AG04449 (cell line): ENCODE data around the gene SMYD3.

Source experiments
- CTCF ChIA-PET: fragments of 350-600 bp; formaldehyde crosslinking; extraction: SDS; loops from one replicate; lab custom pipeline; 2021; ENCODE audit warnings: antibody characterized with exemption; lab: Yijun Ruan, JAX
- POLR2A ChIA-PET: fragments of 400-600, 350-600 bp; formaldehyde crosslinking; extraction: SDS; loops from one replicate; lab custom pipeline; 2020; ENCODE audit warnings: antibody characterized with exemption, inconsistent platforms; lab: Yijun Ruan, JAX
- DNase-seq: peaks from one replicate; pipeline ENCODE4 v3.0.0-alpha.2; 2010; ENCODE audit warnings: low read depth, low spot score
- H3K4me3 ChIP-seq: 2 replicates; pipeline ENCODE4 v1.5.1; 2011; ENCODE audit warnings: low read depth, mild to moderate bottlenecking, control low read depth, low read length
- TF ChIP-seq, protein P1 (sequence below): IDR thresholded peaks from one replicate; pipeline ENCODE4 v1.5.1; 2011; ENCODE audit warnings: mild to moderate bottlenecking, moderate library complexity, low read length, control low read depth, inconsistent platforms; ENCODE audit not compliant: insufficient read depth; ENCODE audit errors: missing control alignments

The SMYD3 gene

DNA sequence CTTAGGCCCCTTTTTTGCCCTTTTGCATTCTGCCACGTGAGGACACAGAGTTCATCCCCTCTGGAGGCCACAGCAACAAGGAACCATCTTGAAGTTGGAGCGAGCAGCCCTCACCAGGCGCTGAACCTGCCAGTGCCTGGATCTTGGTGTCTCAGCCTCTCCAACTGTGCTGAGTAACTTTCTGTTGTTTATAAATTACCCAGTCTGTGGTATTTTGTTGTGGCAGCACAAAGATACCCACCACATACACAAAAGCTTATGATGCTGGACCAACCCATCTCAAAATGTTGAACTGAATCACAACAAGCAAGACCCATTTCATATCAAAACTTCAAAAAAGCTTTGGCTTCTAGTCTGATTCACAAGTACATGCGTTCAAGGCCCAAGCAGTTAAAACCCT is 702.4 kb downstream of the SMYD3 start:
- ChIA-PET POLR2A (no interaction called here), CTCF (interaction anchor here (0.6 to 1.5 kb wide), 2 partner anchors 9 to 219 kb away, joined by 4 read pairs; no protein-coding TSS in a partner anchor)
- H3K4me3 ChIP-seq: no peak overlapping the region
- DNase-seq: no peak
- TF ChIP-seq, protein P1, sequence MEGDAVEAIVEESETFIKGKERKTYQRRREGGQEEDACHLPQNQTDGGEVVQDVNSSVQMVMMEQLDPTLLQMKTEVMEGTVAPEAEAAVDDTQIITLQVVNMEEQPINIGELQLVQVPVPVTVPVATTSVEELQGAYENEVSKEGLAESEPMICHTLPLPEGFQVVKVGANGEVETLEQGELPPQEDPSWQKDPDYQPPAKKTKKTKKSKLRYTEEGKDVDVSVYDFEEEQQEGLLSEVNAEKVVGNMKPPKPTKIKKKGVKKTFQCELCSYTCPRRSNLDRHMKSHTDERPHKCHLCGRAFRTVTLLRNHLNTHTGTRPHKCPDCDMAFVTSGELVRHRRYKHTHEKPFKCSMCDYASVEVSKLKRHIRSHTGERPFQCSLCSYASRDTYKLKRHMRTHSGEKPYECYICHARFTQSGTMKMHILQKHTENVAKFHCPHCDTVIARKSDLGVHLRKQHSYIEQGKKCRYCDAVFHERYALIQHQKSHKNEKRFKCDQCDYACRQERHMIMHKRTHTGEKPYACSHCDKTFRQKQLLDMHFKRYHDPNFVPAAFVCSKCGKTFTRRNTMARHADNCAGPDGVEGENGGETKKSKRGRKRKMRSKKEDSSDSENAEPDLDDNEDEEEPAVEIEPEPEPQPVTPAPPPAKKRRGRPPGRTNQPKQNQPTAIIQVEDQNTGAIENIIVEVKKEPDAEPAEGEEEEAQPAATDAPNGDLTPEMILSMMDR: no peak

DNA sequence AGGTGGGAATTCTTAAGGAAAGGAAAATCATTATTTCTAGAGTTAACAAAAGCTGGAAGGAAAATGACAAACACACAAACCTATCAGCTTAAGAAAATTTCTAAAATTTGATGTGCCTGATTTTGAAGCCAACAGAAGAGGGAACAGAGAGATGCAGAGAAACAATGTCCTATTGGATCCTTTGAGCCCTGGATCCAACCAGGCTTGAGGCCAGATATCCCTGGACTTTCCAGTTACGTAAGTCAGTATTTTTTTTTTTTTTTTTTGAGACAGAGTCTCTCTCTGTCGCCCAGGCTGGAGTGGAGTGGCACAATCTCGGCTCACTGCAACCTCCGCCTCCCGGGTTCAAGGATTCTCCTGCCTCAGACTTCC is 703.4 kb downstream of the SMYD3 start:
- ChIA-PET POLR2A (no interaction called here), CTCF (interaction anchor here (1.5 kb wide), 1 partner anchor 8 kb away, joined by 4 read pairs; no protein-coding TSS in a partner anchor)
- H3K4me3 ChIP-seq: no peak overlapping the region
- no peak for DNase-seq
- TF ChIP-seq, protein P1: no peak

DNA sequence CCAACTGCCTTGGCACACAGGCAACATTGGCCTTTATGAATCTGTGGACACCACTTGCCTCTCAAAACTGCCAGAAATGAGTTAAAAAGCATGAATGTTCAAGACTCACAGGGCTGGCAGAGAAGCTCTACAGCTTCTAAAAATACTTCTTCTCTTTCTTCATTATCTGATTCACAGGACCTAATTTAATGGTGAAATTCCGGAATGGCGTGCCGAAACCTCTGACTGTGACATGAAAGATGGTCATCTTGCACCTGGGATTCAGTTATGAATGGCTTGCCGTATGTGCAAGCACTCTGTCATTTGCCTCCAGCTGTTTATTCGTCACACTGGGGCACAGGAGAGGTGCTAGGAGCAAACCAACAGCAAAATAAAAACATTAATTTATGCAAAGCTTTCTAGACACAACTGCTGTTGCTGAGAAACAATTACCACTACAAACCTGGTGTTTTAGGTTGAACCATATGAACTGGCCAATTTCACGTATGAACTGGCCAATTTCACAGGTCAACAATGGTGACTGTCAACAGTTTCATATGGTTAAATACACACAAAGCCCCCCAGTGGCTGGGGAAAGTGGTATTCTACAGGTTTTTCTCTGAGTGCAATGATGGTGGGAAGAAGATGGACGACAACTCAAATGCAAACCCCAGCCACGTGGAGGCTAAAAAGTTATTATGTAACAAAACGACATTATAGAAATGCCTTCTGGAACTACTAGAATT is 704.0 kb downstream of the SMYD3 start:
- ChIA-PET POLR2A (no interaction called here), CTCF (interaction anchor here (1.7 kb wide), 1 partner anchor 13 kb away, joined by 6 read pairs; no protein-coding TSS in a partner anchor)
- TF ChIP-seq, protein P1: no peak
- H3K4me3 ChIP-seq: no peak overlapping the region
- no peak for DNase-seq

DNA sequence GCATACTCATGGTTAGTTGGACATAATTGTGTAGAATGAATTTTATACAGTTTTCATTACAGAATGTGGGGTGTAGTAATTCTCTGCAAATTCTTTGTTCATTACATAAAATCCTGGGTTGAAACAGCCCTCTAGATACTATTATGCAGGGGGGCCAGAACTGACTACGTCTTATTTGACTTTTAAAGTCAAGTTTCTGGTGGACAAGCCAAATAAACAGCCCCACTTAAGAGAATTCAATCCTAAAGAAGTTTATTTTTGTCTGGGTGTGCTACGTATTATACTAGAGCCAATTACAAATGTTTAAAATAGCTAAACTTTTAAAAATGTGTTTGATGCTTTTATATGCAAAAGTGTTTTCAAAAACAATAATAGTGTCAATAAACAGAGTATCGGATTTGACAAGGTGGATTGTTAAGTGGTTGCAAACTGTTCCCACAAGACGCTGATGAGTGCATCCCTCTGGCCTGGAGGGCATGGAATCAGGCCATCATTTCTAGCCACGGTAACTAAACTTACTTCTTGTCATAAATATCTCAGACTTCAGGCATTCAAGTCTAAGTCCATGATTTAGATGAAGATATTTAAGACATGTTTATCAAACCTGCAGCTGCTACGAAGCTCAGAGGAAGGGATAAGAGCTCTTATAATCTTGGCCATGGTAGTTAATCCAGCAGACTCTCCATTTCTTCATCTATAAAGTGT is 706.0 kb downstream of the SMYD3 start:
- POLR2A ChIA-PET: no interaction called here
- CTCF ChIA-PET: interaction anchor here (1.7 kb wide), 1 partner anchor 11 kb away, joined by 6 read pairs; no protein-coding TSS in a partner anchor
- TF ChIP-seq, protein P1: no peak
- H3K4me3 ChIP-seq: no peak overlapping the region
- no peak for DNase-seq

DNA sequence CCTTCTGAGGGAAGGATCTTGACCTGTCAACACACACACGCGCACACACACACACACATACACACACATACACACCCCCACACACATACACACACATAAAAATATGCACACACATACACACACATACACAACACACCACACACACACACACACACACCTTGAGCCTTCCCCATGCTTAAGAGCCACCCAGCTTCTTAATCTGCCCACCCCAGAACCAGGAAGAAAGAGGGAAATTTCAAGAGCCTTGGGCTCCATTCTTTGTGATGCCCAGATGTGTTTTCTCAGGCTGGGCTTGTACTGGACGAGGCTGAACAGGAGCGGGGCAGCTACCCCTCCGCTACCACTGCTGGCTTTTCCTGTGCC is 708.7 kb downstream of the SMYD3 start:
- no peak for DNase-seq
- ChIA-PET POLR2A (no interaction called here), CTCF (interaction anchor here (1.9 kb wide), 1 partner anchor 9 kb away, joined by 7 read pairs; no protein-coding TSS in a partner anchor)
- TF ChIP-seq, protein P1: no peak
- H3K4me3 ChIP-seq: no peak overlapping the region
